CD4-positive, alpha-beta T cell treated with Interleukin-2 at 100 ng/mL for 4 hours (primary cell): ENCODE measurements around the gene AMPH.
"Not testable (repeated sequence)": the region's sequence is repeated elsewhere in the genome, so short reads cannot be mapped to it uniquely, and the experiment has no call there.

Source experiments
- DNase-seq: peaks from one replicate; pipeline ENCODE4 v3.0.0-alpha.2; 2020; ENCODE audit warnings: low spot score

The AMPH gene

DNA sequence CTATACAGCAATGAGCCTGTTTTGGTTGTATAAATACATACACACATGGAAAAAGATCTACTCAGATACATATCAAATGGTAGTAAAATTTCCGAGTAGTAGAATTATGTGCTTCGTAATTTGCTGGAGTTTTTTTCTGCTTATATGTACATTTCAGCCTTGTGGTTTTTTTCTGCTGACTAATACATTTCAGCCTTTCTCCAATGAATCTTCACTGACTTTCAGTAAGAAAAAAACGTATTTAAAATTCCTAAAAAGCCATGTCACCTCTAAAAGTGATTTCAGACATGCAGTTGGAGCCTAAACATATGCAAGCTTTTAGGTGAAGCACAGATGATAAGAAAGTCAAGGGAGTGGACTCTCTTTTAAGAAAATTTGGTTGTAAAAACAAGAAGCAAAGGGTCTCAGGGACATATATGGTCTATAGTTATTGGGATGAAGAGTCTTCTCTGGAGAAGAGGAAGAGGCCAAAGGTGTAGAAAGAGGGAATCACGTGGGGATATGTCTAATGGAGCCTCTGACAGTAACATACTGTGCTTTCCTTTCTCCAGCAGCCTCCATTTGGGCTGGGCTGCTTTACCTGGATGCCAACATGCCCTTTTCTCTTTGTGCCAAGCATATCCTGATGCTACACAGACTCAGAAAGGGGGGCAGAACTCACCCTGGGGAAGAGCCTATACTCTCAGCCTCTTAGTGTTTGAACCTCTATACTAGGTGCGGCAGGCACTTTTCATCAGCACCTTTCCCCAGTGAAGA, 2.4 kb downstream of the AMPH start:
- DNase-seq: no peak

DNA sequence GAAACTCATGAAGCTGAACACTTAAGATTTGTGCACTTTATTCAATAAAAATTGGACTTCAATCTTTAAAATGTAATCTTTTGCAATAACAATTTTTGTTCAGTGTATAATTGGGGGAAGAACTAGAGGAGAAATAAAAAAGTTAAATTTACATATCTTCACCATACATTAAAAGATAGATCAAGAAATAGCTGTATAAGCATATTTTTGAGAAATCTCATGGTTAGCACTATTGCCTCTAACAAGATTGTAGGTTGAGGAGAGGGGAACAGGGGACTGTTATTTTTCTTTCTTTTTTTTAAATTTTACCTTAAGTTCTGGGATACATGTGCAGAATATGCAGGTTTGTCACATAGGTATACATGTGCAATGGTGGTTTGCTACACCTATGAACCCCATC, 5.3 kb downstream of the AMPH start:
- DNase-seq: no peak

GRCh38 chr7:38615665-38616064, 15.5 kb downstream of the AMPH start:
- no peak for DNase-seq

- DNase-seq: no peak
Observed at GRCh38 chr7:38607466-38607865, 23.7 kb downstream of the AMPH start.

DNA sequence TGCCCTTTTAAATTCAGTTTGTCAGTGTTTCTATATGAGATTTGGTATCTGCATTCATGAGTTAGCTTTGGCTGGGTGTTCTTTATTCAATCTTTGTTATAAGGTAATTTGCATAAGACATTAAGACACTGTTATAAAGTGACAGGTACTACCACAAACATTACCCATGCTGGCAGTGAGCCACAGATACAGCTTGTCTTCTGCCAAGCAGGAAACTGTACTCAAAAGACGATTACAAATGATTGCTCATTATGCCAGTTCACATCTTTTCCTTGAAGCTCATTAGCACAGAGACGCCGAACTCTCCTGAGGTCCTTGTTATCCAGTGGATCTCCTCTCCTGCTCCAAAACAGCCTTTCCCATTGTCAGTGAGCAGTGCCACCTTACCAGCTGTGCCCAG, 30.4 kb downstream of the AMPH start:
- DNase-seq: no peak

- DNase-seq: no peak
Observed at GRCh38 chr7:38594949-38595348, 36.2 kb downstream of the AMPH start.

DNA sequence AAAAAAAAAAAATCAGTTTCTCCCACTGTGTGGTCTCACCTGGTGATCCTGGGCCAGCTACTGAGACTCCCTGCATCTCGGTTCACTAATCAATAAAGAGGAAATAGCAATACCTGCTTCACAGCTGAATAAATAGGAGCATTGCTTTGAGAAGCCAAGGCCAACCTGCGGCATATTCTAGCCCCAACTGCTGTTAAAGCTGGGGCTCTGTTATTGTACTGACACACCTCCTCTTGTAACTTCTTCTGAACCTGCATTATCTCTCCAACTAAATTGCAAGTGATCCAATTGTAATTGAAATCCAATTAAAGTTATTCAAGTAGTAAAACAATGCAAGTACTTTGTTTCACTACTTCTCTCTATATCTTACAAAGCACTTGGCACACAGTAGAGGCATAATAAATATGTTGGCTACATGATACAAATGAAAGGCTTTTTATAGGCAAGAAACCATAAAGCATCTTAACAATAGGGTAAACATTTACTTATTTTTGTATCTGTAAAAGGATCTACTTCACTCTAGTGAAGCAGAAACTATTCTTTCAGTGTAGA, 38.4 kb downstream of the AMPH start:
- no peak for DNase-seq

- DNase-seq: no peak
Observed at GRCh38 chr7:38585572-38586354, 45.4 kb downstream of the AMPH start.

GRCh38 chr7:38584443-38585210, 46.5 kb downstream of the AMPH start:
- no peak for DNase-seq

GRCh38 chr7:38580485-38580884, 50.7 kb downstream of the AMPH start:
- no peak for DNase-seq

GRCh38 chr7:38574086-38574485, 57.1 kb downstream of the AMPH start:
- no peak for DNase-seq

GRCh38 chr7:38571620-38572019, 59.6 kb downstream of the AMPH start:
- not testable (repeated sequence) for DNase-seq

GRCh38 chr7:38568497-38568896, 62.7 kb downstream of the AMPH start:
- no peak for DNase-seq

DNA sequence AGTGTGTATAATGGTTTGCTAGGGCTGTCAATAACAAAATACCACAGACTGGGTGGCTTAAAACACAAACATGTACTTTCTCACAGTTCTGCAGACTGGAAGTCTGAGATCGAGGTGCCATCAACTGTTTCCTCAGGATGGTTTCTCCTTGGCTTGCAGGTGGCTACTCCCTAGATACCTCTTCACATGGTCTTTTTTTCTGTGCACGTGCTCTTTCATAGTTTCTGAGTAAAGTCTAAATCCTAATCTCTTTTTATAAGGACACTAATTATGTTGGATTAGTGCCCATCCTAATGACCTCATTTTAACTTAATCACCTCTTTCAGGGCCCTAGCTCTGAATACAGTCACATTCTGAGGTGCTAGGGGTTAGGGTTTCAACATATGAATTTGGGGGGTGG, 65.9 kb downstream of the AMPH start:
- no peak for DNase-seq

GRCh38 chr7:38563741-38564140, 67.4 kb downstream of the AMPH start:
- DNase-seq: no peak

- DNase-seq: no peak
Observed at GRCh38 chr7:38561166-38561565, 70.0 kb downstream of the AMPH start.

GRCh38 chr7:38558761-38559345, 72.3 kb downstream of the AMPH start:
- no peak for DNase-seq

DNA sequence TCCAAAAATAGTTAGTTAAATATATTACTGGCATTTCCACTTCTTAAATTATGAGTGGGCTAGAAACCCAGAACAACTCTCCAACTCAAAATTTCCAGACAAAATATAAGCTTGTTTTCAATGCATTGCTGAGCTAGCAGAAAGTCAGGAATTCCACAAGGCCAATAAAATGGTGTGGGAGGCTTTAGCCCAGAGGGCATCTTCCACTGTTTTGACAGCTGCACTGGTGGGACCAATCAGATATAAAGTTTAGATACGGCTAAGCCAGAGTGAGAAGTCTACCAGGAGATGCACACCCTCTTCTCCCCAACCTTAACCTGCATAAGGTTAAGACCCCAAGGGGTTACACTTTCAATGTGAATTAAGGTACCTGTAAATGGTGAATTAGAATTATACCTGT, 76.6 kb downstream of the AMPH start:
- DNase-seq: no peak

DNA sequence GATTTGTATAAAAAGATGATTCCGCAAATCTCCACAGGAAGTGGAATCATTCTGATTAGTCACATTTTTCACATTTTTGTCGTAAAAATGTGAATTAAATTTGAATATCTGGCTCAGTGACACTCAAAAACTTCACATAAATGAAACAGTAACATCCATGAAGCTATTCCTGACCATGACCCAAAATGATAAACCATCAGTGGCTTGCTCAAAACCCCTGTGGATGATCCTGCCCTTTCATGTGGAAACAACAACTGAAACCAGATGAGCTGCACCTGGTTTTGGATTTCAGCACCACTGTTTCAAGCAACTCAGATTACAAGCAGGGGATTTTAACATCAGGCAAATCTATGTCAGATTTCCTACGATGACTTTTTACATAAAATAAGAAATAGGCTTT, 80.3 kb downstream of the AMPH start:
- no peak for DNase-seq

- DNase-seq: no peak
Observed at GRCh38 chr7:38548605-38549004, 82.6 kb downstream of the AMPH start.

- DNase-seq: no peak
Observed at GRCh38 chr7:38546763-38547162, 84.4 kb downstream of the AMPH start.

DNA sequence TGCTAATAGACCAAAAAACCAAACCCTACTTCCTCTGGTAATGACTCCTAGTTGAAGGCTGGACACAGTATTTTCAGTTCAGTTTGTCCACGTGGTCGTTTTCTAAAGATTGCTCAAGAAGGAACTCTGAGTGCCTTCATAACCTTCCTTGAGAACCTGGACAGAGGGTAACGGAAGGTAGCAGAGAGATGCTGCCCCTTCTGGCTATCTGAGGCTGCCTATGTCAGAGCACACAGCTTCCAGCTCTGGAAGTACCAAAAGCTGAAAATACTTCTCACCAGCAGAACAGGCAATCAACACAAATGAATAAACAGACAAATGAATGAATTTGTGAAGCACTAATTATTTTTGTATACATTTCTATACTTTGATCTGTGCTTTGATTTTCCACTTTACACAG, 85.2 kb downstream of the AMPH start:
- no peak for DNase-seq
